Esophagus (tissue), 2 donors: ENCODE data around the gene XRRA1. TPM values are rescaled to one million over a fixed set of nuclear protein-coding genes. Genes with fewer than 3 reads are reported as not detected.
"Not testable (repeated sequence)": the region's sequence is repeated elsewhere in the genome, so short reads cannot be mapped to it uniquely, and the experiment has no call there.

Experiments
- H3K27ac ChIP-seq, 2 donors: one replicate each; pipeline ENCODE4 v1.5.1; 2013; ENCODE audit warnings: low read depth in 2 of 2, mild to moderate bottlenecking in 2 of 2, inconsistent platforms in 1 of 2, low read length in 1 of 2, moderate library complexity in 1 of 2
- H3K27me3 ChIP-seq, 2 donors: one replicate each; pipeline ENCODE4 v1.6.1; 2013; ENCODE audit warnings: low read length in 2 of 2, control low read depth in 1 of 2, mild to moderate bottlenecking in 1 of 2; ENCODE audit not compliant: insufficient read depth in 2 of 2, control insufficient read depth in 1 of 2
- H3K36me3 ChIP-seq, 2 donors: one replicate each; pipeline ENCODE4 v1.6.1; 2013; ENCODE audit warnings: low read length in 1 of 2; ENCODE audit not compliant: control insufficient read depth in 2 of 2, insufficient read depth in 2 of 2
- H3K4me1 ChIP-seq, 2 donors: one replicate each; pipeline ENCODE4 v1.6.1; 2013; ENCODE audit warnings: low read length in 1 of 2; ENCODE audit not compliant: control insufficient read depth in 2 of 2, insufficient read depth in 2 of 2
- H3K4me3 ChIP-seq, 2 donors: one replicate each; pipeline ENCODE4 v1.5.1; 2013; ENCODE audit warnings: low read length in 2 of 2, mild to moderate bottlenecking in 2 of 2, low read depth in 1 of 2, moderate library complexity in 1 of 2
- H3K9me3 ChIP-seq, 2 donors: one replicate each; pipeline ENCODE4 v1.6.1; 2013; ENCODE audit warnings: mild to moderate bottlenecking in 2 of 2, low read depth in 1 of 2, low read length in 1 of 2, moderate library complexity in 1 of 2; ENCODE audit not compliant: control insufficient read depth in 2 of 2, insufficient read depth in 1 of 2
- WGBS, 2 donors: extraction: QIAGEN DNeasy Blood & Tissue Kit; methylation state at CpG; one replicate each; pipeline ENCODE4 v1.1.7; 2013; 5-methylcytosine and 5-hydroxymethylcytosine counted together
- polyA plus RNA-seq, 2 donors: library from polyadenylated mRNA; stranded (reverse); fragments of 200-250 nt; gene quantifications; one replicate each; pipeline ENCODE4 v1.2.3, GENCODE V29; 2013
- donor health status: healthy with polysubstance abuse.
- donor health status: Bipolar disorder and iron deficiency.

Gene XRRA1
- polyA plus RNA-seq, 2 donors, result 0.74 to 1.3 TPM

DNA sequence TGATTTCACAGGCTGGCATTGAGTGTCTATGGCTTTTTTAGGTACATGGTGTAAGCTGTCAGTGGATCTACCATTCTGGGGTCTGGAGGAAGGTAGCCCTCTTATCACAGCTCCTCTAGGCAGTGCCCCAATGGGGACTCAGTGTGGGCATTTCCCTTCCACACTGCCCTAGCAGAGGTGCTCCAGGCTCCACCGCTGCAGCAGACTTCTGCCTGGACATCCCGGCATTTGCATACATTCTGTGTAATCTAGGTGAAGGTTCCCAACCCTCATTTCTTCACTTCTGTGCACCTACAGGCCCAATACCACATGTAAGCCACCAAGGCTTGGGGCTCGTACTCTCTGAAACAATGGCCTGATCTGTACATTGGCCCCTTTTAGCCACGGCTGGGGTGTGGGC, 122.0 kb downstream of the XRRA1 start:
- WGBS, 2 donors, result 73 to 100% methylated on average over 4 of the region's 4 CpGs
- H3K36me3 ChIP-seq, result peaks cover 3 to 8% of the 10 kb centered on the region in 2 donors
- H3K4me3 ChIP-seq, result no peak overlapping the region
- no peaks in the 10 kb centered on the region for H3K4me1 ChIP-seq
- peaks cover 4 to 7% of the 10 kb centered on the region in 2 donors for H3K9me3 ChIP-seq
- H3K27me3 ChIP-seq, result no peaks in the 10 kb centered on the region
- H3K27ac ChIP-seq, result no peak overlapping the region

DNA sequence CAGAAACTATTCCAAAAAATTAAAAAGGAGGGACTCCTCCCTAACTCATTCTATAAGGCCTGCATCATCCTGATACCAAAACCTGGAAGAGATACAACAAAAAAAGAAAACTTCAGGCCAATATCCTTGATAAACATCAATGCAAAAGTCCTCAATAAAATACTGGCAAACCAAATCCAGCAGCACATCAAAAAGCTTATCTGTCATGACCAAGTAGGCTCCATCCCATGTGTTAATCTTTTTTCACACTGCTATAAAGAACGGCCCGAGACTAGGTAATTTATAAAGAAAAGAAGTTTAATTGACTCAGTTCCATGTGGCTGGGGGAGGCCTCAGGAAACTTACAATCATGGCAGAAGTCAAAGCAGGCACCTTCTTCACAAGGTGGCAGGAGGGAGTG, 123.3 kb downstream of the XRRA1 start:
- 48 to 91% methylated on average over 2 of the region's 2 CpGs for WGBS, 2 donors
- not testable (repeated sequence) for H3K27ac ChIP-seq, H3K4me1 ChIP-seq, H3K27me3 ChIP-seq, H3K36me3 ChIP-seq, H3K9me3 ChIP-seq, H3K4me3 ChIP-seq

DNA sequence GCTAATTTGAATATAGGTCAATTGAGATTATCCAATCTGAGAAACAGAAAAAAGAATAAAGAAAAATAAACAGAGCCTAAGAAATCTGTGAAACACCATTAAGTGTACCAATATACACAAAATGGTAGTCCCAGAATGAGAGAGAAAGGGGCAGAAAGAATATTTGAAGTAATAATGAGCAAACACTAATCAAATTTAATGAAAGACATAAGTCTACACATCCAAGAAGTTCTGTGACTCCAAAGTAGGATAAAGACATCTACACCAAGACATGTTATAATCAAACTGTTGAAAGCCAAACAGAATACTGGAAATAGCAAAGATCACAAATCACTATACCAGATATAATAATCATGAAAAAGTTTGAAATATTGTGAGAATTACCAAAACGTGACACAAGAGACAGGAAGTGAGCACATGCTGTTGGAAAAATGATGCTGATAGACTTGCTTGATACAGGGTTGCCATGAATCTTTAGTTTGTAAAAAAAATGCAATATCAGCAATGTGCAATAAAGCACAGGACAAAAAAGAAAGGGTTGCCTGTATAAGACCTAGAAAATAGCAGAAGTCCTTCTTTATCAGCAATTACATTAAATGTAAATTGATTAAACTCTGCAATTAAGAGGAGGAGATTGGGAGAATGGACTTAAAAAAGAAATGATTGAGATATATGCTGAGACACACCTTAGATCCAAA, 124.5 kb downstream of the XRRA1 start:
- peaks cover 3 to 9% of the 10 kb centered on the region in 2 donors for H3K36me3 ChIP-seq
- H3K27ac ChIP-seq, result no peak overlapping the region
- peaks cover 4 to 7% of the 10 kb centered on the region in 2 donors for H3K9me3 ChIP-seq
- H3K27me3 ChIP-seq, result no peaks in the 10 kb centered on the region
- no peak overlapping the region for H3K4me3 ChIP-seq
- WGBS, 2 donors, result 90 to 91% methylated on average over 1 of the region's 1 CpG
- H3K4me1 ChIP-seq, result no peaks in the 10 kb centered on the region

DNA sequence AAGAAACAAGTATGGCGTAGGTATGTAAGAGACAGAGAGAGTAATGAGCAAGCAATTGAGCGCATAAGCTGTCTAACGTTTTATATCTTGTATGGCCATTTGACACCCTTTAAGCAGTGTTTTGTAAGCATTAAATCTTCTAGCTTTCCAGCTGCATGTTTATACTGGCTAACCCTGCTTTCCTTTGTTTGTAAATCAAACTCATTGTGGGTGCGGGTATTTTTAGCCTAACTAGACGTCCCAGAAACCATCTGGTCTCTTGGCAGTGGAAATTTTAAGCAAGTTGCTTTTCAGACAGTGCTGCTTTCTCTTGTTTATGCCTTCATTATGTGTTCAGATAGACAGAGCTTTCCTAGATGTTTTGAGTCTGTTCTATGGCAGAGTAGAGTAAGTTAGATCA, 126.7 kb downstream of the XRRA1 start:
- H3K36me3 ChIP-seq, result peaks cover 3 to 16% of the 10 kb centered on the region in 2 donors
- H3K4me3 ChIP-seq, result no peak overlapping the region
- H3K9me3 ChIP-seq, result peaks cover 4 to 6% of the 10 kb centered on the region in 2 donors
- H3K4me1 ChIP-seq, result no peaks in the 10 kb centered on the region
- WGBS, 2 donors, result 48% methylated on average over 5 of the region's 5 CpGs
- peak overlapping the region in 1 of 2 donors; percentile 6 for H3K27ac ChIP-seq
- H3K27me3 ChIP-seq, result no peaks in the 10 kb centered on the region

DNA sequence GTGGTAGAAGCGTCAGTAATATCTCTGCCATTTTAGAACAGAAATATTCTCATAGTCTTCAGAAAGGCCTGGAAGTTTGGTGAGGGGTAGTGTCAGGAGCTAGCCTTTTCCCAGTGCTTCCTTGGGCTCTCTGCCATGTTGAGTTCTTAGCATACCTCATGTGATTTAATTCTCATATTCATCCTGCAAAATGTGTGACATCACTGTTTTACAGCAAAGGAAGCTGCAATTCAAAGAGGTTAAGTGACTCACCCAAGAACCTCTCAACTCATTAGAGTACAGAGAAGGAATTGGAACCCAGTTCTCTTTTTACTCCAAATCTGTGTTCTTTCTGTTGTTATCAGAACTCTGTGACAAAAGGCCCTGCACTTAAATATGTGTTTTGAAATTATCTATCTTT, 128.1 kb downstream of the XRRA1 start:
- 93 to 98% methylated on average over 1 of the region's 1 CpG for WGBS, 2 donors
- Histone ChIP-seq H3K27ac (no peak overlapping the region), H3K27me3 (no peaks in the 10 kb centered on the region), H3K9me3 (no peaks in the 10 kb centered on the region), H3K4me3 (no peak overlapping the region), H3K4me1 (no peaks in the 10 kb centered on the region), H3K36me3 (peaks cover 3 to 9% of the 10 kb centered on the region in 2 donors)

DNA sequence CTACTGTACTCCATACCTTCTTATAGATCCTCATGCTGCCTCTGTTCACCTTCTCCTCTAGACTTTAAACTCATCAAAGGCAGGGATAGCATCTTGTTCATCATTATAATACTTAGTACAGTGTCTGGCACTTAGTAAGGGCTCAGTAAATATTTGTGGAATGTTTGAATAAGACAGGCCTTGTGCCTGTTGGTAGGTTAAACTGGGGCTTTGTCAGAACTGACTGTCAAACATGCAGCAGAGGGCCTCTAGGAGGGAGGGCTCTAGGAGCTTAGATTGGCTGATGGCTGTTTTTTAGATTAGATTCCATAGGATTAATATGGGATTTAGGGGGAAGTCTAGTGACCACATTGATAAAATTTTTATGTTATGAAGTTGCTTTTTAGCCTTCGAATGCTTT, 129.5 kb downstream of the XRRA1 start:
- 78 to 81% methylated on average over 1 of the region's 1 CpG for WGBS, 2 donors
- Histone ChIP-seq H3K9me3 (no peaks in the 10 kb centered on the region), H3K4me3 (no peak overlapping the region), H3K4me1 (no peaks in the 10 kb centered on the region), H3K27me3 (no peaks in the 10 kb centered on the region), H3K36me3 (peaks cover 3 to 9% of the 10 kb centered on the region in 2 donors), H3K27ac (no peak overlapping the region)

DNA sequence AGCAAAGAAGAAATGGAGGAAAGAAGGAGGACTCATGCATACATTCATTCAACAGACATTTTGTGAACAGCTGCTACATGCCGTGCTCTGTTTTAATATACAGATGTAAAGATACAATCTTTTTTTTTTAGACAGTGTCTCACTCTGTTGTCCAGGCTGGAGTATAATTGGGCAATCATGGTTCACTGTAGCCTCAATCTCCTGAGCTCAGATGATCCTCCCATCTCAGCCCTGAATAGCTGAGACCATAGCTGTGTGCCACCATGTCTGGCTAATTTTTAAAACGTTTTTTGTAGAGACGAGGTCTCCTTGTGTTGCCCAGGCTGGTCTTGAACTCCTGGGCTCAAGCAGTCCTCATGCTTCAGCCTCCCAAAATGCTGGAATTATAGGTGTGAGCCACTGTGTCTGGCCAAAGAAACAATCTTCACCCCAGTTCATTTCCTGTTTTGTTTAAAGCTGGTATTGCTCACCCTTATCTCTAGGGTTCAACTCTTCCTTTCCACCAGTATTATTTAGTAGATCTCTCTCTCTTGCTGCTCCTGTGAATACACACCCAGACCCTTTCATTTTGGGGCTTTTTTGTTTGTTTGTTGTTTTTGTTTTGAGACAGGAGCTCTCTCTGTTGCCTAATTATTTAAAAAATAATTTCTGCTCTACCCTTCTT, 130.5 kb downstream of the XRRA1 start:
- H3K4me1 ChIP-seq, result no peaks in the 10 kb centered on the region
- no peak overlapping the region for H3K27ac ChIP-seq
- 87 to 88% methylated on average over 3 of the region's 3 CpGs for WGBS, 2 donors
- no peaks in the 10 kb centered on the region for H3K27me3 ChIP-seq
- no peaks in the 10 kb centered on the region for H3K9me3 ChIP-seq
- H3K4me3 ChIP-seq, result no peak overlapping the region
- H3K36me3 ChIP-seq, result peaks cover 3 to 9% of the 10 kb centered on the region in 2 donors

DNA sequence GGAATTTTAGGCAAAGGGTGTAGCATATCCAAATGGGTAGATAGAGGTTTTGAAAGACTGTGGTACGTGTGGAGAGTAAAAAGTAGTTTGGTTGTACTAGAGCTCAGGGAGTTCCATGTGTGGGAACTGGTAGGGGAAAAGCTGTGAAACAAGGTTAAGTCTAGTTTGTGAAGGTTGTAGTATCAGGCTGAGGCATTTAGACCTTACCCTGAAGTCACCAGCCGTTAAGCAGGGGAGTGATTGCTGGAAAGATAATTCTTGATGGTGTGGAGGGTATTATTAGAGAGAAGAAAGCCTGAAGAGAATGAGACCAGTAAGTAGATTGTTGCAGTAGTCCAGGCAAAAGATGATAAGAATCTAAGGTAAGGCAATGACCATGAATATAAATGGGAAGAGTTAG, 132.2 kb downstream of the XRRA1 start:
- no peak overlapping the region for H3K4me3 ChIP-seq
- H3K27me3 ChIP-seq, result no peaks in the 10 kb centered on the region
- WGBS, 2 donors, result 87 to 95% methylated on average over 2 of the region's 2 CpGs
- no peak overlapping the region for H3K27ac ChIP-seq
- H3K4me1 ChIP-seq, result no peaks in the 10 kb centered on the region
- no peaks in the 10 kb centered on the region for H3K9me3 ChIP-seq
- peaks cover 0 to 7% of the 10 kb centered on the region in 2 donors for H3K36me3 ChIP-seq

DNA sequence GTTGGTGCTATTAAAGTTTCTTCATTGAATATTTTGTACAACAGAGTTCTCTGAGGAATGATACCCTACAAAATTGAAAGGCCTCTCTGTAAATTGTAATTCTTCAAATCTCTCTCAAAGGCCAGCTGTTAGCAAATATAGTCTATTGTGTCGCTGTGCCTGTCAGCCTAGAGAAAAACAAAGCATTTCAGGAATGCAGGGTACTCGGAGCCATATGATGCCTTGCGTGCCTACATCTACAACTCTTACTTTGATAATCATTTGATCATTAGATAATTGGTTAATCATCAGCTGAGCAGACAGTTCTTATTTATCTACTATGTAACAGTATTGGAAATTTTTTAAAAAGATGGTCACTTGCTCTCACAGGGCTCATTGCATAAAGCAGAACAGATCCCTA, 132.9 kb downstream of the XRRA1 start:
- no peak overlapping the region for H3K27ac ChIP-seq
- no peaks in the 10 kb centered on the region for H3K4me1 ChIP-seq
- 88 to 90% methylated on average over 3 of the region's 3 CpGs for WGBS, 2 donors
- H3K9me3 ChIP-seq, result no peaks in the 10 kb centered on the region
- H3K4me3 ChIP-seq, result no peak overlapping the region
- H3K36me3 ChIP-seq, result peaks cover 0 to 7% of the 10 kb centered on the region in 2 donors
- no peaks in the 10 kb centered on the region for H3K27me3 ChIP-seq

DNA sequence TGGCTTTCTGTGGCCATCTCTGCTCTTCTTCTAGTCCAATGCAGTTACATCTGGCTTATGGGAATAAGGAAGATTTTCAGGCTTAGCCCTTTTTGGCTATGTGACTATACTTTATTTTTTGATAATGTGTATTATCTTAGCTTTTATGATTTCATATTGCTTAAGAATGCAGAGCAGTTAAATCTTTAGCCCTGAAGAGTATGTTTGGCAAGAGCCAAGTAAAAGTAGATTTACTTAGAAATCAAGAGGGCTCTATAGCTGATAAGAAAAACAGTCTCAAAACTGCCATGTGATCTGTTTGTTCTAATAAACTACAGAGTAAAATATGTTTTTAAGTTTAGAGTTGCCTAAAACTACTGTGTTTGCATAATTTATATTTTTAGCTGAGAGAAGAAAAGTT, 139.1 kb downstream of the XRRA1 start:
- Histone ChIP-seq H3K27me3 (no peaks in the 10 kb centered on the region), H3K9me3 (no peaks in the 10 kb centered on the region), H3K27ac (no peak overlapping the region), H3K4me1 (no peaks in the 10 kb centered on the region), H3K36me3 (no peaks in the 10 kb centered on the region), H3K4me3 (no peak overlapping the region)
